ENCODE measurements around the gene OTOS. TPM values are rescaled to one million over a fixed set of nuclear protein-coding genes. Genes with fewer than 3 reads are reported as not detected.

OTOS gene
- total RNA-seq, 1 experiment from 2014 or later, result not detected

- H3K4me3 ChIP-seq (ENCODE audit: low read depth in 2 of 2, low read length in 2 of 2), result no peak overlapping the region
- in situ Hi-C loops (cut with HindIII; ENCODE audit: low pct_unique_long_range_greater_than_20kb, low sequenced_read_pairs), result no loop called here
Measured at GRCh38 chr2:240183875-240184590, 43.6 kb upstream of the OTOS start.

More at GRCh38 chr2:240183875-240184590, 43.6 kb upstream of the OTOS start:
- ATAC-seq (no peak), DNase-seq (ENCODE audit: low read depth, low spot score) (no peak)
- ChIA-PET POLR2A (no interaction called here), CTCF (no interaction called here)
- TF ChIP-seq REST (IDR thresholded peaks at IDR 0.05; ENCODE audit: insufficient read depth in 1 of 2, low read depth in 2 of 2, low read length in 1 of 2) (no peak), POLR2AphosphoS5 (IDR thresholded peaks at IDR 0.05; ENCODE audit: low read depth, low read length) (no peak), SIN3A (IDR thresholded peaks at IDR 0.05; ENCODE audit: borderline replicate concordance, insufficient read depth, low read depth, low read length) (no peak), CTCF (IDR thresholded peaks at IDR 0.05) (no peak), TCF7L2 (IDR thresholded peaks at IDR 0.05; ENCODE audit: low read depth, low read length) (no peak)
- peaks cover 16% of the 10 kb centered on the region for H3K27me3 ChIP-seq (ENCODE audit: control insufficient read depth, insufficient read depth, low read length)
- H3K27ac ChIP-seq (ENCODE audit: low read length), result no peak overlapping the region
- intact Hi-C loops (cut with micrococcal nuclease; ENCODE audit: unreplicated experiment), result no loop called here
- H3K36me3 ChIP-seq (ENCODE audit: control insufficient read depth, insufficient read depth, low read length), result no peaks in the 10 kb centered on the region
- no TSS peak for BruUV-seq (replicated peaks)
- no peaks in the 10 kb centered on the region for H3K4me1 ChIP-seq (ENCODE audit: control insufficient read depth, insufficient read depth, low read length)
- H3K9me3 ChIP-seq (ENCODE audit: control insufficient read depth, insufficient read depth, low read depth, low read length), result no peaks in the 10 kb centered on the region
